Testis (tissue), 3 donors: ENCODE data around the gene PAPPA. TPM values are rescaled to one million over a fixed set of nuclear protein-coding genes. Genes with fewer than 3 reads are reported as not detected.

Source experiments
- DNase-seq: peaks from one replicate; pipeline ENCODE4 v3.0.0-alpha.2; 2019
- H3K27ac ChIP-seq, 2 donors: fragments of 200-600 bp; sonication (generic); one replicate each; pipeline ENCODE4 v1.5.1; 2019
- H3K27me3 ChIP-seq: fragments of 200-600 bp; sonication (generic); one replicate; pipeline ENCODE4 v1.5.1; 2019
- H3K36me3 ChIP-seq: fragments of 200-600 bp; sonication (generic); one replicate; pipeline ENCODE4 v1.5.1; 2017; ENCODE audit warnings: low read depth; ENCODE audit errors: missing control alignments
- H3K4me1 ChIP-seq: fragments of 200-600 bp; sonication (generic); one replicate; pipeline ENCODE4 v1.5.1; 2019
- H3K4me3 ChIP-seq, 2 donors: fragments of 200-600 bp; sonication (generic); one replicate each; pipeline ENCODE4 v1.5.1; 2017 to 2019
- H3K9me3 ChIP-seq: fragments of 200-600 bp; sonication (generic); one replicate; pipeline ENCODE4 v1.5.1; 2017
- CTCF ChIP-seq, 3 experiments: fragments of 450-650 bp in 2 of 3; fragments of 200-600 bp in 1 of 3; sonication (generic) in 1 of 3; IDR thresholded peaks; one replicate each; pipeline ENCODE4 v1.5.1; 2016 to 2019; ENCODE audit warnings: antibody characterized with exemption in 3 of 3, mild to moderate bottlenecking in 2 of 3, moderate library complexity in 1 of 3
- POLR2A ChIP-seq: fragments of 450-650 bp; IDR thresholded peaks from one replicate; pipeline ENCODE4 v1.6.1; 2017; ENCODE audit warnings: antibody characterized with exemption, mild to moderate bottlenecking, moderate library complexity
- WGBS, 2 donors: methylation state at CpG; one replicate each; pipeline ENCODE4 v1.1.5; 2018; 5-methylcytosine and 5-hydroxymethylcytosine counted together
- intact Hi-C: fragments of 100-400 bp; cut with DNase I; formaldehyde crosslinking; loops from one replicate; pipeline ENCODE4 v1.15.1; 2023; ENCODE audit warnings: low total_unique reads
- polyA plus RNA-seq: library from polyadenylated mRNA; stranded (reverse); fragments of 350-450 nt; fragmentation: Illumina TruSeq; extraction: RNeasy Lipid Tissue Mini Kit (QIAGEN cat#74804); gene quantifications from one replicate; pipeline ENCODE4 v1.2.3, GENCODE V29; 2014; ENCODE audit warnings: low read depth, low replicate concordance; ENCODE audit not compliant: insufficient read depth
- total RNA-seq, 2 donors: library from RNA; depleted of rRNA; stranded (reverse); fragments of >200 nt; gene quantifications; one replicate each; pipeline ENCODE4 v1.2.3, GENCODE V29; 2016

PAPPA gene
- total and polyA plus RNA-seq, 3 donors from 2014 or later = 1.9 to 5.1 (median 4.1) TPM

GRCh38 chr9:116406469-116406868, 252.9 kb downstream of the PAPPA start:
- Histone ChIP-seq H3K9me3 (no peaks in the 10 kb centered on the region), H3K36me3 (no peaks in the 10 kb centered on the region), H3K27ac (no peak overlapping the region), H3K4me1 (no peaks in the 10 kb centered on the region), H3K4me3 (no peak overlapping the region), H3K27me3 (no peaks in the 10 kb centered on the region)
- intact Hi-C loops = no loop called here
- 77 to 83% methylated on average over 2 of the region's 2 CpGs for whole genome bisulfite sequencing, 2 donors
- DNase-seq = no peak
- TF ChIP-seq POLR2A (no peak), CTCF (IDR thresholded peaks at IDR 0.05) (no peak)

GRCh38 chr9:116409129-116409528, 255.5 kb downstream of the PAPPA start:
- intact Hi-C loops = no loop called here

GRCh38 chr9:116409638-116410037, 256.0 kb downstream of the PAPPA start:
- Histone ChIP-seq H3K4me1 (no peaks in the 10 kb centered on the region), H3K9me3 (no peaks in the 10 kb centered on the region), H3K27ac (no peak overlapping the region), H3K36me3 (no peaks in the 10 kb centered on the region), H3K4me3 (no peak overlapping the region), H3K27me3 (no peaks in the 10 kb centered on the region)
- WGBS, 2 donors = 82 to 84% methylated on average over 6 of the region's 6 CpGs
- intact Hi-C loops = no loop called here
- TF ChIP-seq POLR2A (no peak), CTCF (IDR thresholded peaks at IDR 0.05) (no peak)
- no peak for DNase-seq

More at GRCh38 chr9:116409129-116409528, 255.5 kb downstream of the PAPPA start:
- DNase-seq = no peak
- Histone ChIP-seq H3K4me1 (no peaks in the 10 kb centered on the region), H3K4me3 (no peak overlapping the region), H3K27me3 (no peaks in the 10 kb centered on the region), H3K36me3 (no peaks in the 10 kb centered on the region), H3K27ac (no peak overlapping the region), H3K9me3 (no peaks in the 10 kb centered on the region)
- WGBS, 2 donors = 68 to 78% methylated on average over 2 of the region's 2 CpGs
- TF ChIP-seq CTCF (IDR thresholded peaks at IDR 0.05) (no peak), POLR2A (no peak)

GRCh38 chr9:116411506-116411905, 257.9 kb downstream of the PAPPA start:
- Histone ChIP-seq H3K4me3 (no peak overlapping the region), H3K27ac (no peak overlapping the region), H3K27me3 (no peaks in the 10 kb centered on the region), H3K4me1 (no peaks in the 10 kb centered on the region), H3K36me3 (no peaks in the 10 kb centered on the region), H3K9me3 (no peaks in the 10 kb centered on the region)
- DNase-seq = no peak
- WGBS, 2 donors = 91 to 94% methylated on average over 1 of the region's 1 CpG
- TF ChIP-seq CTCF (IDR thresholded peaks at IDR 0.05) = no peak
- TF ChIP-seq POLR2A = no peak
- intact Hi-C loops = no loop called here

- Histone ChIP-seq H3K27me3 (no peaks in the 10 kb centered on the region), H3K4me3 (no peak overlapping the region), H3K27ac (no peak overlapping the region), H3K4me1 (no peaks in the 10 kb centered on the region), H3K36me3 (no peaks in the 10 kb centered on the region), H3K9me3 (no peaks in the 10 kb centered on the region)
- 73 to 83% methylated on average over 2 of the region's 2 CpGs for WGBS, 2 donors
- intact Hi-C loops = no loop called here
- TF ChIP-seq POLR2A (no peak), CTCF (IDR thresholded peaks at IDR 0.05) (no peak)
- DNase-seq = no peak
These were observed 260.8 kb downstream of the PAPPA start for GRCh38 chr9:116414374-116414773.
